ENCODE data around the gene APOC3. TPM values are rescaled to one million over a fixed set of nuclear protein-coding genes. Genes with fewer than 3 reads are reported as not detected.
"Not testable (repeated sequence)": the region's sequence is repeated elsewhere in the genome, so short reads cannot be mapped to it uniquely, and the experiment has no call there.

The APOC3 gene
- total RNA-seq, 1 experiment from 2014 or later: not detected

DNA sequence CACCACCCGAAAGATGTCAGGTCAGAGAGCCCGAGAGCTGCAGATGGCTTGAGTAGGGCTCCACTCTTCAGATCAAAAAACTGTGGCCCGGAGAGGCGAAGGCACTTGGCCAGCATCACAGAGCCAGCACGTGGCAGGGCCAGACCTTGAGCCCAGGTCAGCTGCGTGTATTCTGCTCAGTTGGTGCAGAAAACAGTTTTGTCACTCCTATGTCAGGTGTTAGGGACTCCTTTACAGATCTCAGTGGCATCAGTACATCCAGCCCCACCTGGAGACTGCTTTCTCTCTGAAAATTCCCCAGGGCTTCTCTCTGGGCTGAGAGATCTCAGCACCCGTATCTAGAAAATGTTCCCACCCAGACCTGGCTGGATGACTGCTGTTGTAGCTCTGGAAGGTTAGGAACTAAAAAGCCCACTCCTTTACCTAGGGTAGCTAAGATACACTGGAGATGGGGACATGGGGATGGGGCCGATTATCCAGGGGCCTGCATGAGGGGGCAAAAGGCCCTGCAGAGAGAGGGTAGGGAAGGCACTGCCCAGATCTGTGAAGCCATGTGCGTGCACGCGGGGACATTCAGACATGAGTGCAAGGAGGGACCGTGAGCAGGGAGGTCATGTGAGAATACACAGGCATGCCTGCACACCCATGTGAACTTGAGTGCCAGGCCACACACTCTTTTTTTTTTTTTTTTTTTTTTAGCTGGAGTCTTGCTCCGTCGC lies 4.3 kb downstream of the APOC3 start:
- intact Hi-C loops (cut with micrococcal nuclease): loop anchor here (2.0 kb wide), 1 partner anchor 45 kb away; the partner anchor contains the start of gene ZPR1
- Histone ChIP-seq H3K4me1 (ENCODE audit: insufficient read depth, low read length) (peaks cover 7% of the 10 kb centered on the region), H3K4me3 (ENCODE audit: low read length) (no peak overlapping the region), H3K9me2 (replicated peaks; ENCODE audit: low read length) (no peaks in the 10 kb centered on the region), H3K9ac (ENCODE audit: low read length) (no peak overlapping the region), H3K36me3 (ENCODE audit: low read depth, low read length) (no peaks in the 10 kb centered on the region), H3K27ac (ENCODE audit: low read length) (no peak overlapping the region), H3K9me3 (ENCODE audit: low read length) (no peaks in the 10 kb centered on the region), H3K79me2 (ENCODE audit: low read length) (no peaks in the 10 kb centered on the region), H4K20me1 (ENCODE audit: low read length) (no peaks in the 10 kb centered on the region), H3K4me2 (ENCODE audit: low read length) (no peak overlapping the region), H3F3A (ENCODE audit: low read length, unreplicated experiment) (no peaks in the 10 kb centered on the region), H2AFZ (ENCODE audit: low read length) (no peak overlapping the region), H3K27me3 (ENCODE audit: low read length) (no peaks in the 10 kb centered on the region)
- TF ChIP-seq CTCF (conservative IDR thresholded peaks at IDR 0.05; ENCODE audit: low read depth, low read length) (no peak), EZH2phosphoT487 (IDR thresholded peaks at IDR 0.05; ENCODE audit: borderline replicate concordance, low read length) (no peak), EZH2 (IDR thresholded peaks at IDR 0.05; ENCODE audit: low read length, unreplicated experiment) (no peak)
- DNase-seq: no peak
- BruUV-seq (replicated peaks): no TSS peak
- ATAC-seq: no peak
- ChIA-PET CTCF (interaction anchor here (0.6 kb wide), 1 partner anchor 21 kb away, joined by 3 read pairs; no protein-coding TSS in a partner anchor), POLR2A (ENCODE audit: unreplicated experiment) (no interaction called here)

DNA sequence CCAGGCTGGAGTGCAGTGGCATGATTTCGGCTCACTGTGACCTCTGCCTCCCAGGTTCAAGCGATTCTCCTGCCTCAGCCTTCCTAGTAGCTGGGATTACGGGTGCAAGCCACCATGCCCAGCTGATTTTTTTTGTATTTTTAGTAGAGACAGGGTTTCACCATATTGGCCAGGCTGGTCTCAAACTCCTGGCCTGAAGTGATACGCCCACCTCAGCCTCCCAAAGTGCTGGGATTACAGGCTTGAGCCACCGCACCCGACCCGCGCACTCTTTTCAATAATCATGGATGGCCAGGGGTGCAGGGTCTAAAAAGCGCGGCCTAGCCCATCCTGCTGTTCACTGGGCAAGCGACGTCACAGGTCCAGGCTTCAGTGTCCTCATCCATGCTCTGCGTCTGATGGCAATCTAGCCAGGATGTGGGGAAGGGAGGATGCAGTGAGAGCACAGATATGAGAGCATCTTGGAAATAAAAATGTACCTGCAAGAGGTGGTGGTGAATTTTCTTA lies 4.9 kb downstream of the APOC3 start:
- H4K20me1 ChIP-seq (ENCODE audit: low read length); H3F3A ChIP-seq (ENCODE audit: low read length, unreplicated experiment); BruUV-seq (replicated peaks); H3K9me2 ChIP-seq (replicated peaks; ENCODE audit: low read length); H3K27ac ChIP-seq (ENCODE audit: low read length); H3K4me1 ChIP-seq (ENCODE audit: insufficient read depth, low read length); ATAC-seq; H3K27me3 ChIP-seq (ENCODE audit: low read length); H3K9ac ChIP-seq (ENCODE audit: low read length); POLR2A ChIA-PET (ENCODE audit: unreplicated experiment); H3K4me3 ChIP-seq (ENCODE audit: low read length); DNase-seq; H3K36me3 ChIP-seq (ENCODE audit: low read depth, low read length); H3K4me2 ChIP-seq (ENCODE audit: low read length); H3K79me2 ChIP-seq (ENCODE audit: low read length); H2AFZ ChIP-seq (ENCODE audit: low read length); H3K9me3 ChIP-seq (ENCODE audit: low read length): not testable (repeated sequence)
- CTCF ChIA-PET: interaction anchor here (0.6 kb wide), 1 partner anchor 21 kb away, joined by 3 read pairs; no protein-coding TSS in a partner anchor
- intact Hi-C loops (cut with micrococcal nuclease): loop anchor here (2.0 to 5.0 kb wide), 2 partner anchors 46 to 62 kb away; partner anchors contain the start of genes BUD13 and ZPR1

GRCh38 chr11:116835042-116835772 lies 5.5 kb downstream of the APOC3 start:
- peak overlapping the region; percentile 89 for H3K4me2 ChIP-seq (ENCODE audit: low read length)
- H3K9me3 ChIP-seq (ENCODE audit: low read length): no peaks in the 10 kb centered on the region
- H3K27me3 ChIP-seq (ENCODE audit: low read length): no peaks in the 10 kb centered on the region
- H3F3A ChIP-seq (ENCODE audit: low read length, unreplicated experiment): no peaks in the 10 kb centered on the region
- ATAC-seq (peak; percentile 4), DNase-seq (no peak)
- H3K4me3 ChIP-seq (ENCODE audit: low read length): peak overlapping the region; percentile 63
- intact Hi-C loops (cut with micrococcal nuclease): loop anchor here (2.0 to 5.0 kb wide), 2 partner anchors 46 to 63 kb away; partner anchors contain the start of genes BUD13 and ZPR1
- H3K9ac ChIP-seq (ENCODE audit: low read length): peak overlapping the region; percentile 60
- H3K9me2 ChIP-seq (replicated peaks; ENCODE audit: low read length): no peaks in the 10 kb centered on the region
- ChIA-PET POLR2A (ENCODE audit: unreplicated experiment) (interaction anchor here (0.6 to 1.0 kb wide), 4 partner anchors 18 to 192 kb away, joined by 5 to 10 read pairs (median 6); partner anchors contain the start of gene ZPR1), CTCF (interaction anchor here (0.6 to 2.3 kb wide), 13 partner anchors 18 to 392 kb away, joined by 3 to 16 read pairs (median 5); partner anchors contain the start of genes APOA5 and ZPR1)
- H4K20me1 ChIP-seq (ENCODE audit: low read length): no peaks in the 10 kb centered on the region
- peak overlapping the region; percentile 97 for H2AFZ ChIP-seq (ENCODE audit: low read length)
- no peaks in the 10 kb centered on the region for H3K79me2 ChIP-seq (ENCODE audit: low read length)
- H3K36me3 ChIP-seq (ENCODE audit: low read depth, low read length): no peaks in the 10 kb centered on the region
- peaks cover 7% of the 10 kb centered on the region for H3K4me1 ChIP-seq (ENCODE audit: insufficient read depth, low read length)
- no peak overlapping the region for H3K27ac ChIP-seq (ENCODE audit: low read length)
- TF ChIP-seq CTCF (conservative IDR thresholded peaks at IDR 0.05; ENCODE audit: low read depth, low read length) (no peak), EZH2phosphoT487 (IDR thresholded peaks at IDR 0.05; ENCODE audit: borderline replicate concordance, low read length) (no peak), EZH2 (IDR thresholded peaks at IDR 0.05; ENCODE audit: low read length, unreplicated experiment) (no peak)
- BruUV-seq (replicated peaks): TSS peak; percentile 31
